HepG2 (cell line): ENCODE results near the gene NIFK. TPM values are rescaled to one million over a fixed set of nuclear protein-coding genes. Genes with fewer than 3 reads are reported as not detected.

Experiments
- CAMTA2 ChIP-seq: sonication (generic); formaldehyde crosslinking; IDR thresholded peaks from 2 replicates; pipeline ENCODE4 v1.4.0; 2020; ENCODE audit warnings: mild to moderate bottlenecking, missing genetic modification reagents, borderline replicate concordance
- CCDC6 ChIP-seq: sonication (generic); formaldehyde crosslinking; IDR thresholded peaks from 2 replicates; pipeline ENCODE4 v1.8.1; 2022; ENCODE audit warnings: mild to moderate bottlenecking, missing genetic modification reagents, moderate library complexity
- CREB1 ChIP-seq, 2 experiments: fragments of 450-650 bp in 1 of 2; IDR thresholded peaks; 2 replicates each; pipeline ENCODE4 v1.6.1; 2016 to 2017; ENCODE audit warnings: control low read depth in 1 of 2, mild to moderate bottlenecking in 1 of 2, missing compliant biosample characterization in 1 of 2, missing genetic modification characterization in 1 of 2
- DNMT1 ChIP-seq: sonication (generic); formaldehyde crosslinking; IDR thresholded peaks from 2 replicates; pipeline ENCODE4 v1.5.1; 2020; ENCODE audit warnings: mild to moderate bottlenecking, missing genetic modification reagents
- DPF2 ChIP-seq: sonication (generic); formaldehyde crosslinking; IDR thresholded peaks from 2 replicates; pipeline ENCODE4 v1.4.0; 2020; ENCODE audit warnings: mild to moderate bottlenecking, low read depth, missing genetic modification reagents, borderline replicate concordance
- ELF1 ChIP-seq: sonication (generic); formaldehyde crosslinking; IDR thresholded peaks from 2 replicates; pipeline ENCODE4 v1.4.0; 2020; ENCODE audit warnings: missing genetic modification reagents
- HOXA7 ChIP-seq: sonication (generic); formaldehyde crosslinking; IDR thresholded peaks from 2 replicates; pipeline ENCODE4 v1.8.1; 2022; ENCODE audit warnings: mild to moderate bottlenecking, missing genetic modification reagents, moderate library complexity
- MAFK ChIP-seq, 2 experiments: IDR thresholded peaks in 1 of 2; conservative IDR thresholded peaks in 1 of 2; 2 replicates each; pipeline ENCODE4 v1.6.1; 2011; ENCODE audit warnings: improper control_type of control experiment in 2 of 2, low read length in 2 of 2
- MTA1 ChIP-seq: sonication (generic); formaldehyde crosslinking; IDR thresholded peaks from 2 replicates; pipeline ENCODE4 v1.4.0; 2020; ENCODE audit warnings: missing genetic modification reagents, mild to moderate bottlenecking, borderline replicate concordance
- NFKB2 ChIP-seq: sonication (generic); formaldehyde crosslinking; IDR thresholded peaks from 2 replicates; pipeline ENCODE4 v1.4.0; 2020; ENCODE audit warnings: missing genetic modification reagents, borderline replicate concordance
- NFYB ChIP-seq: sonication (generic); formaldehyde crosslinking; IDR thresholded peaks from 2 replicates; pipeline ENCODE4 v1.4.0; 2020; ENCODE audit warnings: missing genetic modification reagents
- RAD21 ChIP-seq: fragments of 450-650 bp; formaldehyde crosslinking; IDR thresholded peaks from 2 replicates; pipeline ENCODE4 v1.5.0; 2020; ENCODE audit warnings: mild to moderate bottlenecking
- RCOR2 ChIP-seq: IDR thresholded peaks from 2 replicates; pipeline ENCODE4 v1.6.1; 2016; ENCODE audit warnings: missing biosample characterization, missing genetic modification reagents
- RXRA ChIP-seq: sonication (generic); formaldehyde crosslinking; IDR thresholded peaks from 2 replicates; pipeline ENCODE4 v1.5.1; 2020; ENCODE audit warnings: missing genetic modification reagents
- STAT5B ChIP-seq: sonication (generic); formaldehyde crosslinking; IDR thresholded peaks from 2 replicates; pipeline ENCODE4 v1.4.0; 2020; ENCODE audit warnings: missing genetic modification reagents
- YEATS2 ChIP-seq: sonication (generic); formaldehyde crosslinking; IDR thresholded peaks from 2 replicates; pipeline ENCODE4 v1.4.0; 2020; ENCODE audit warnings: missing genetic modification reagents, borderline replicate concordance
- YEATS4 ChIP-seq: sonication (generic); formaldehyde crosslinking; IDR thresholded peaks from 2 replicates; pipeline ENCODE4 v1.4.0; 2020; ENCODE audit warnings: missing genetic modification reagents, borderline replicate concordance
- ZIK1 ChIP-seq: sonication (generic); formaldehyde crosslinking; IDR thresholded peaks from 2 replicates; pipeline ENCODE4 v1.5.0; 2020; ENCODE audit warnings: mild to moderate bottlenecking, low read depth, missing genetic modification reagents, borderline replicate concordance
- ZNF30 ChIP-seq: sonication (generic); formaldehyde crosslinking; IDR thresholded peaks from 2 replicates; pipeline ENCODE4 v1.5.0; 2020; ENCODE audit warnings: mild to moderate bottlenecking, missing genetic modification reagents
- ZNF446 ChIP-seq: sonication (generic); formaldehyde crosslinking; IDR thresholded peaks from 2 replicates; pipeline ENCODE4 v1.5.0; 2020; ENCODE audit warnings: mild to moderate bottlenecking, missing genetic modification reagents
- ZNF788 ChIP-seq: sonication (generic); formaldehyde crosslinking; IDR thresholded peaks from 2 replicates; pipeline ENCODE4 v1.5.0; 2020; ENCODE audit warnings: mild to moderate bottlenecking, missing genetic modification reagents, borderline replicate concordance
- ZSCAN31 ChIP-seq: sonication (generic); formaldehyde crosslinking; IDR thresholded peaks from 2 replicates; pipeline ENCODE4 v1.5.0; 2020; ENCODE audit warnings: low read depth, mild to moderate bottlenecking, missing genetic modification reagents
- polyA plus RNA-seq, 8 experiments: library from polyadenylated mRNA; depleted of rRNA in 3 of 8; stranded (reverse) in 7 of 8; unstranded in 1 of 8; fragments of >200 nt; fragmentation: Illumina TruSeq in 4 of 8; extraction: Trizol in 4 of 8; gene quantifications; 2 replicates each; pipeline versions ENCODE4 v1.2.1 to v1.2.3, GENCODE V29; 2011 to 2016; ENCODE audit warnings: low read depth in 4 of 8, missing spikeins in 1 of 8, mixed read lengths in 1 of 8; ENCODE audit not compliant: insufficient read depth in 1 of 8
- total RNA-seq, 5 experiments: library from RNA; depleted of rRNA; stranded (reverse); fragments of >200 nt; fragmentation: Illumina TruSeq; extraction: Trizol; gene quantifications; 2 replicates each; pipeline ENCODE4 v1.2.3, GENCODE V29; 2016; ENCODE audit warnings: low read depth in 1 of 5
- TF ChIP-seq, protein P1 (sequence below): IDR thresholded peaks from 2 replicates; pipeline ENCODE4 v1.6.1; 2016
- TF ChIP-seq, protein P2 (sequence below): sonication (generic); formaldehyde crosslinking; IDR thresholded peaks from 2 replicates; pipeline ENCODE4 v1.8.1; 2023; ENCODE audit warnings: mild to moderate bottlenecking, inconsistent platforms, moderate library complexity, missing genetic modification reagents, borderline replicate concordance
- TF ChIP-seq, protein P3 (sequence below): sonication (generic); formaldehyde crosslinking; IDR thresholded peaks from 2 replicates; pipeline ENCODE4 v1.5.0; 2020; ENCODE audit warnings: missing genetic modification reagents
- TF ChIP-seq, protein P4 (sequence below): IDR thresholded peaks from 2 replicates; pipeline ENCODE4 v1.6.1; 2016; ENCODE audit warnings: mild to moderate bottlenecking

NIFK gene
- total and polyA plus RNA-seq, 2 of the 13 experiments (the other 11 are each of a cell fraction or from before 2014, with no cell fraction given) = 19.6 to 105 TPM

DNA sequence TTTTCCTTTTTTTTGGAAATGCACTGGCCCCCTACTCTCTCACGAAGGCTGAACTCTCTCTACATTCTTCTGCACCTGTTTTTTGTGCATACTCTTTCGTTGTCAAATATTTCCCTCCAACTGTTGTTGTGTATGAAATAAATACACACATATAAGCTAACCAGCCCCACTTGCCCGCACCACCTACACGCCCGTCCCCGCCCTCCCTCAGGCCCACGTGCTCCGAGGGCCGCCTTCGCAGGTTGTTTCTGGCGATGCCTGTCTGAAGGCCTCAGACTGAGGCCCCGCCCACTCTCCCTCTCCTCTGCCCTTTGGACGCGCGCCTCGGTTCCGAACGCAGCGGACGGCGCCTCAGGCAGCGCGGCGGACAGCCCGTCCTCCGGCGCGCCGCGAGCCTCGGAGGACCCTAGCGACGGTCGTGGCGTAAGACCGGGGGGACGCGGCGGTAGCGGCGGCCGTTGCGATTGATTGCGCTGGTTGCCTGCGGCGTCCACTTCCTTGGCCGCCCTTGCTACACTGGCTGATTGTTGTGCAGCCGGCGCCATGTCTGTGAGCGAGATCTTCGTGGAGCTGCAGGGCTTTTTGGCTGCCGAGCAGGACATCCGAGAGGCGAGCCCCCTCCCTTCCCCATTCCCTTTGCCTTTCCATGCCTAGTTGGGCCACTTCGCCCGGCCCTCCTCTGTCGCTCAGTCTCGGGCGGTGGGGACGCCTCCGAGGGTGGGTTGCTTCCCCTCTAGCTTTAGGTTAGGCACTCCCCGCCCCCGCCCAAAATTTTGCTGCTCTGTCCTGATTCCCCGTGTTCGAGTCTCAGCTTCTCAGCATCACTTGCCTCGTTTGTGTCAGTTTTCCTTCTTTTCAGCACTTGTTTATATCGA lies 18.8 kb upstream of the NIFK start, which contains the start of gene TSN (continued):
- peak; percentile 93 for TF ChIP-seq CCDC6
- peak; percentile 88; the same call in 1 of the 2 replicates for TF ChIP-seq STAT5B (CRISPR knock-in tag)
- TF ChIP-seq, protein P1, sequence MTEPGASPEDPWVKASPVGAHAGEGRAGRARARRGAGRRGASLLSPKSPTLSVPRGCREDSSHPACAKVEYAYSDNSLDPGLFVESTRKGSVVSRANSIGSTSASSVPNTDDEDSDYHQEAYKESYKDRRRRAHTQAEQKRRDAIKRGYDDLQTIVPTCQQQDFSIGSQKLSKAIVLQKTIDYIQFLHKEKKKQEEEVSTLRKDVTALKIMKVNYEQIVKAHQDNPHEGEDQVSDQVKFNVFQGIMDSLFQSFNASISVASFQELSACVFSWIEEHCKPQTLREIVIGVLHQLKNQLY (CRISPR knock-in tag) = peak; percentile 69; the same call in 1 of the 2 replicates
- no peak for TF ChIP-seq ZNF446 (CRISPR knock-in tag)
- TF ChIP-seq DPF2 (CRISPR knock-in tag) = no peak
- peak; percentile 100 for TF ChIP-seq YEATS2 (CRISPR knock-in tag)
- peak; percentile 91 for TF ChIP-seq RXRA
- TF ChIP-seq ZNF30 = no peak
- peak; percentile 81 for TF ChIP-seq ELF1 (CRISPR knock-in tag)
- TF ChIP-seq NFKB2 (CRISPR knock-in tag) = peak; percentile 96
- TF ChIP-seq DNMT1 = 0 out of 2 replicates have a peak, but pooled peaks have one; percentile 59
- peak; percentile 71; the same call in 1 of the 2 replicates for TF ChIP-seq CAMTA2 (CRISPR knock-in tag)
- TF ChIP-seq NFYB (CRISPR knock-in tag) = peak; percentile 52
- TF ChIP-seq ZSCAN31 (CRISPR knock-in tag) = peak; percentile 66; the same call in 1 of the 2 replicates
- TF ChIP-seq YEATS4 (CRISPR knock-in tag) = peak; percentile 99
- peak; percentile 86 for TF ChIP-seq MTA1 (CRISPR knock-in tag)
- peak; percentile 62; the same call in 1 of the 2 replicates for TF ChIP-seq RCOR2 (CRISPR knock-in tag)
- peak; percentile 96; the same call in 1 of the 2 replicates for TF ChIP-seq ZNF788 (CRISPR knock-in tag)
- TF ChIP-seq ZIK1 (CRISPR knock-in tag) = 0 out of 2 replicates have a peak, but pooled peaks have one; percentile 81
- TF ChIP-seq MAFK (conservative IDR thresholded peaks at IDR 0.05 in 1 of 2, IDR thresholded peaks at IDR 0.05 in 1 of 2; ENCODE audit: low read length in 2 of 2) = 0 out of 4 replicates have a peak, but pooled peaks of 1 of the 2 experiments have one; percentile 25
- TF ChIP-seq, protein P2, sequence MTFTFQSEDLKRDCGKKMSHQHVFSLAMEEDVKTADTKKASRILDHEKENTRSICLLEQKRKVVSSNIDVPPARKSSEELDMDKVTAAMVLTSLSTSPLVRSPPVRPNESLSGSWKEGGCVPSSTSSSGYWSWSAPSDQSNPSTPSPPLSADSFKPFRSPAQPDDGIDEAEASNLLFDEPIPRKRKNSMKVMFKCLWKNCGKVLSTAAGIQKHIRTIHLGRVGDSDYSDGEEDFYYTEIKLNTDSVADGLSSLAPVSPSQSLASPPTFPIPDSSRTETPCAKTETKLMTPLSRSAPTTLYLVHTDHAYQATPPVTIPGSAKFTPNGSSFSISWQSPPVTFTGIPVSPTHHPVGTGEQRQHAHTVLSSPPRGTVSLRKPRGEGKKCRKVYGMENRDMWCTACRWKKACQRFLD (CRISPR knock-in tag) = peak; percentile 83; the same call in 1 of the 2 replicates
- TF ChIP-seq RAD21 (CRISPR knock-in tag) = peak; percentile 45
- no peak for TF ChIP-seq HOXA7 (CRISPR knock-in tag)
- TF ChIP-seq, protein P3, sequence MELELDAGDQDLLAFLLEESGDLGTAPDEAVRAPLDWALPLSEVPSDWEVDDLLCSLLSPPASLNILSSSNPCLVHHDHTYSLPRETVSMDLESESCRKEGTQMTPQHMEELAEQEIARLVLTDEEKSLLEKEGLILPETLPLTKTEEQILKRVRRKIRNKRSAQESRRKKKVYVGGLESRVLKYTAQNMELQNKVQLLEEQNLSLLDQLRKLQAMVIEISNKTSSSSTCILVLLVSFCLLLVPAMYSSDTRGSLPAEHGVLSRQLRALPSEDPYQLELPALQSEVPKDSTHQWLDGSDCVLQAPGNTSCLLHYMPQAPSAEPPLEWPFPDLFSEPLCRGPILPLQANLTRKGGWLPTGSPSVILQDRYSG (CRISPR knock-in tag) = no peak
- TF ChIP-seq, protein P4, sequence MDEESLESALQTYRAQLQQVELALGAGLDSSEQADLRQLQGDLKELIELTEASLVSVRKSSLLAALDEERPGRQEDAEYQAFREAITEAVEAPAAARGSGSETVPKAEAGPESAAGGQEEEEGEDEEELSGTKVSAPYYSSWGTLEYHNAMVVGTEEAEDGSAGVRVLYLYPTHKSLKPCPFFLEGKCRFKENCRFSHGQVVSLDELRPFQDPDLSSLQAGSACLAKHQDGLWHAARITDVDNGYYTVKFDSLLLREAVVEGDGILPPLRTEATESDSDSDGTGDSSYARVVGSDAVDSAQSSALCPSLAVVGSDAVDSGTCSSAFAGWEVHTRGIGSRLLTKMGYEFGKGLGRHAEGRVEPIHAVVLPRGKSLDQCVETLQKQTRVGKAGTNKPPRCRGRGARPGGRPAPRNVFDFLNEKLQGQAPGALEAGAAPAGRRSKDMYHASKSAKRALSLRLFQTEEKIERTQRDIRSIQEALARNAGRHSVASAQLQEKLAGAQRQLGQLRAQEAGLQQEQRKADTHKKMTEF (CRISPR knock-in tag) = peak; percentile 99
- peak; percentile 88 for TF ChIP-seq CREB1 (IDR thresholded peaks at IDR 0.05)
- peak; percentile 47; the same call in 1 of the 2 replicates for TF ChIP-seq CREB1 (CRISPR knock-in tag; IDR thresholded peaks at IDR 0.05)
